Stomach (tissue), 9 donors: Measurements from ENCODE around the gene TNFSF13. TPM values are rescaled to one million over a fixed set of nuclear protein-coding genes. Genes with fewer than 3 reads are reported as not detected.

ENCODE experiments used
- DNase-seq, 2 donors: peaks; one replicate each; pipeline versions ENCODE4 v3.0.0 to v3.0.0-alpha.2; 2013 to 2019
- H3K27ac ChIP-seq, 5 donors: fragments of 200-600 bp in 4 of 5; sonication (generic) in 4 of 5; one replicate each; pipeline ENCODE4 v1.5.1; 2013 to 2019; ENCODE audit warnings: mild to moderate bottlenecking in 1 of 5, moderate library complexity in 1 of 5
- H3K27me3 ChIP-seq, 3 donors: fragments of 200-600 bp; sonication (generic); one replicate each; pipeline ENCODE4 v1.5.1; 2017 to 2019; ENCODE audit warnings: mixed run types in 1 of 3
- H3K36me3 ChIP-seq, 4 donors: fragments of 200-600 bp; sonication (generic); 1 replicate in 3 of 4; 2 replicates in 1 of 4; pipeline ENCODE4 v1.5.1; 2016 to 2019
- H3K4me1 ChIP-seq, 4 donors: fragments of 200-600 bp; sonication (generic); one replicate each; pipeline ENCODE4 v1.5.1; 2016 to 2019
- H3K4me3 ChIP-seq, 4 donors: fragments of 200-600 bp; sonication (generic) in 3 of 4; one replicate each; pipeline ENCODE4 v1.5.1; 2016 to 2019; ENCODE audit warnings: mild to moderate bottlenecking in 1 of 4
- H3K9me3 ChIP-seq, 4 donors: fragments of 200-600 bp; sonication (generic); one replicate each; pipeline ENCODE4 v1.5.1; 2016 to 2019
- EP300 ChIP-seq: sonication (generic); formaldehyde crosslinking; IDR thresholded peaks from one replicate; pipeline ENCODE4 v1.6.1; 2017; ENCODE audit warnings: antibody characterized with exemption
- POLR2A ChIP-seq, 4 donors: fragments of 450-650 bp; IDR thresholded peaks; one replicate each; pipeline ENCODE4 v1.6.1; 2016; ENCODE audit warnings: antibody characterized with exemption in 4 of 4, control low read depth in 2 of 4, mild to moderate bottlenecking in 1 of 4, moderate library complexity in 1 of 4
- POLR2AphosphoS5 ChIP-seq, 3 donors: sonication (generic); formaldehyde crosslinking; IDR thresholded peaks; one replicate each; pipeline ENCODE4 v1.6.1; 2016; ENCODE audit warnings: antibody characterized with exemption in 3 of 3
- WGBS, 5 donors: extraction: QIAGEN DNeasy Blood & Tissue Kit in 3 of 5; methylation state at CpG; one replicate each; pipeline versions ENCODE4 v1.1.5 to v1.1.7; 2013 to 2018; 5-methylcytosine and 5-hydroxymethylcytosine counted together
- intact Hi-C: fragments of 100-400 bp; cut with DNase I; formaldehyde crosslinking; loops from one replicate; pipeline ENCODE4 v1.15.1; 2023; ENCODE audit warnings: low total_unique reads
- polyA plus RNA-seq, 3 donors: library from polyadenylated mRNA; stranded (reverse); fragments of 200-250 nt; gene quantifications; one replicate each; pipeline ENCODE4 v1.2.3, GENCODE V29; 2013
- total RNA-seq, 5 donors: library from RNA; depleted of rRNA; stranded (reverse); fragments of >200 nt; gene quantifications; one replicate each; pipeline versions ENCODE4 v1.1.0 to v1.2.3, GENCODE V29; 2014 to 2016
- TF ChIP-seq, protein P1 (sequence below), 7 experiments: fragments of 450-650 bp in 4 of 7; fragments of 200-600 bp in 3 of 7; sonication (generic) in 3 of 7; IDR thresholded peaks; one replicate each; pipeline ENCODE4 v1.5.1; 2016 to 2019; ENCODE audit warnings: antibody characterized with exemption in 7 of 7, control low read depth in 2 of 7, mild to moderate bottlenecking in 1 of 7
- donor health status: healthy with polysubstance abuse.
- donor health status: Bipolar disorder and iron deficiency.
- donor health status: healthy.

Gene TNFSF13
- total and polyA plus RNA-seq, 8 donors, result 15.6 to 55.4 (median 28.0) TPM

DNA sequence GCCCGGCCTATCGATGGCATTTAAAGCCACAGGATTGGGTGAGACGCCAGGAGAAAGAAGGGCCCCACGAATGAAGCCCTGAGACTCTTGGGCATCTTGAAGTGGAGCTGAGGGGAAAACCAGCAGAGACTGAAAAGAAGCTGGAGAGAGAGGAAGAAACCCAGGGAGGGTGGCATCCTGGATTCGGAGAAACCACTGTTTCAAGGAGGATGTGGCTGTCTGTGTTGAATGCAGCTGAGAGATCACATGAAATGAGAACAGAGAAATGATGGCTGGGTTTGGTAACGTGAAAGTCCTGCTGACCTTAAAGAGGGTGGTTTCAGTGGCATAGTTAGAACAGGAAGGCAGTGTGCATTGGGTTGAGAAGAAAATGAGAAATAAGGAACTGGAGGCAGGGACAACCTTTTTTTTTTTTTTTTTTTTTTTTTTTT is 5.9 kb upstream of the TNFSF13 start:
- TF ChIP-seq EP300 (no peak), POLR2AphosphoS5 (IDR thresholded peaks at IDR 0.05) (no peak), POLR2A (IDR thresholded peaks at IDR 0.05) (no peak)
- TF ChIP-seq, protein P1, sequence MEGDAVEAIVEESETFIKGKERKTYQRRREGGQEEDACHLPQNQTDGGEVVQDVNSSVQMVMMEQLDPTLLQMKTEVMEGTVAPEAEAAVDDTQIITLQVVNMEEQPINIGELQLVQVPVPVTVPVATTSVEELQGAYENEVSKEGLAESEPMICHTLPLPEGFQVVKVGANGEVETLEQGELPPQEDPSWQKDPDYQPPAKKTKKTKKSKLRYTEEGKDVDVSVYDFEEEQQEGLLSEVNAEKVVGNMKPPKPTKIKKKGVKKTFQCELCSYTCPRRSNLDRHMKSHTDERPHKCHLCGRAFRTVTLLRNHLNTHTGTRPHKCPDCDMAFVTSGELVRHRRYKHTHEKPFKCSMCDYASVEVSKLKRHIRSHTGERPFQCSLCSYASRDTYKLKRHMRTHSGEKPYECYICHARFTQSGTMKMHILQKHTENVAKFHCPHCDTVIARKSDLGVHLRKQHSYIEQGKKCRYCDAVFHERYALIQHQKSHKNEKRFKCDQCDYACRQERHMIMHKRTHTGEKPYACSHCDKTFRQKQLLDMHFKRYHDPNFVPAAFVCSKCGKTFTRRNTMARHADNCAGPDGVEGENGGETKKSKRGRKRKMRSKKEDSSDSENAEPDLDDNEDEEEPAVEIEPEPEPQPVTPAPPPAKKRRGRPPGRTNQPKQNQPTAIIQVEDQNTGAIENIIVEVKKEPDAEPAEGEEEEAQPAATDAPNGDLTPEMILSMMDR (IDR thresholded peaks at IDR 0.05), result no peak
- Histone ChIP-seq H3K36me3 (peaks cover 0 to 15% (median 10%) of the 10 kb centered on the region in 4 donors), H3K4me1 (peaks cover 22 to 67% (median 37%) of the 10 kb centered on the region in 4 donors), H3K4me3 (no peak overlapping the region), H3K27me3 (no peaks in the 10 kb centered on the region), H3K9me3 (no peaks in the 10 kb centered on the region), H3K27ac (peak overlapping the region in 3 of 5 donors; percentile 34 to 69 (median 53))
- 76 to 84% (median 80%) methylated on average over 6 of the region's 6 CpGs for WGBS, 5 donors
- DNase-seq, result peak in 1 of 2 donors; percentile 48
- intact Hi-C loops, result loop anchor here (5.0 kb wide), 1 partner anchor 40 kb away; no protein-coding TSS in a partner anchor

DNA sequence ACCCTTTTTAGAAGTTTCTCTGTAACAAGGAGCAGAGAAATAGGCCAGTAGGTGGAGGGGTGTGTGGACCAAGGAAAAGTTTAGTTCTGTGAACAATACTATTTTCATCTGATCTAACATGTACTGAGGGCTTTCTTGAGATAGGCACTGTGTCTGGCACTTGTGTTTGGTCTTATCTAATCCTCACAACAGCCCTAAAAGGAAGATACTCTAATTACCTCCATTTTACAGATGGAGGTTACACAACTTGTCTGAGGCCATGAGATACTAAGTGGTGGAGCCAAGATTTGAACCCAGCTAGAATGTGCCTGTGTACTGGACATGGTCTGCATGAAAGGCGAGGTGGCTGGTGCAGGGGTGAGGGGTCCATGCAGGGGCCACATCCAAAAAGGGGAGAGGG is 5.2 kb upstream of the TNFSF13 start:
- TF ChIP-seq, protein P1 (IDR thresholded peaks at IDR 0.05), result no peak
- TF ChIP-seq POLR2A (IDR thresholded peaks at IDR 0.05), result no peak
- no peaks in the 10 kb centered on the region for H3K27me3 ChIP-seq
- H3K9me3 ChIP-seq, result no peaks in the 10 kb centered on the region
- intact Hi-C loops, result loop anchor here (5.0 kb wide), 1 partner anchor 41 kb away; no protein-coding TSS in a partner anchor
- peaks cover 26 to 68% (median 39%) of the 10 kb centered on the region in 4 donors for H3K4me1 ChIP-seq
- no peak overlapping the region for H3K4me3 ChIP-seq
- no peak for DNase-seq
- peaks cover 0 to 15% (median 10%) of the 10 kb centered on the region in 4 donors for H3K36me3 ChIP-seq
- peak overlapping the region in 2 of 5 donors; percentile 53 to 69 for H3K27ac ChIP-seq
- WGBS, 5 donors, result 83 to 100% (median 94%) methylated on average over 1 of the region's 1 CpG

DNA sequence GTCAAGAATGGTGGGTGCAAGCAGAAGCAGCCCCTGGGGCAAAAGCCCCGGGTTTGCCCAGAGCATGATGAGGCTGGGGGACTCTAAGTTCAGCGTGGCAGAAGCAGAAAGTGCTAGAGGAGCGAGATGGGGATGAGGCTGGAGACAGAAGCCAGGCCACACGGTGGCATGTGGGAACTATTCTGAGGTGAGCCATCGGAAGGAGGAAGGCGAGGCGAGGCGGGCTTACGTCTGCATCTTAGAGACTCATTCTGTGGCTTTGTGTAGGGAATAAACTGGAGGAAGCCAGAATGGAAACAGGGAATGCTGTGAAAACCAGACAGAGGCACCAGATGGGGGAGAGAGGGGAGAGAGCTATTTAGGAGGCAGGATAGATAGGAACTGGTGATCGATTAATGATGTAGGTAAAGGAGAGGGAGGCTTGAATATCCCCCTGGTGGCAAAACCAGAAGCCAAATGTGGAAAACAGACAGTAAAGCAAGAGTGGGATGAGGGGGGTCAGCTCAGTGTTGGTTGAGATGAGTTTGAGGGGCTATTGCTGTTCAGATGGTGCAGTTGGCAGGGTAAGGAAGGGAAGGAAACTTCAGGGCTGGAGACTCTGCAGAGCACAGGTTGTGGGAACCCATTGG is 3.1 kb upstream of the TNFSF13 start:
- intact Hi-C loops, result no loop called here
- Histone ChIP-seq H3K9me3 (no peaks in the 10 kb centered on the region), H3K4me1 (peaks cover 36 to 70% (median 41%) of the 10 kb centered on the region in 4 donors), H3K36me3 (peaks cover 0 to 15% (median 10%) of the 10 kb centered on the region in 4 donors), H3K4me3 (no peak overlapping the region), H3K27ac (no peak overlapping the region), H3K27me3 (no peaks in the 10 kb centered on the region)
- DNase-seq, result no peak
- TF ChIP-seq EP300, result no peak
- TF ChIP-seq POLR2AphosphoS5 (IDR thresholded peaks at IDR 0.05), result no peak
- TF ChIP-seq POLR2A (IDR thresholded peaks at IDR 0.05), result no peak
- TF ChIP-seq, protein P1 (IDR thresholded peaks at IDR 0.05), result no peak
- 70 to 82% (median 76%) methylated on average over 10 of the region's 10 CpGs for WGBS, 5 donors

DNA sequence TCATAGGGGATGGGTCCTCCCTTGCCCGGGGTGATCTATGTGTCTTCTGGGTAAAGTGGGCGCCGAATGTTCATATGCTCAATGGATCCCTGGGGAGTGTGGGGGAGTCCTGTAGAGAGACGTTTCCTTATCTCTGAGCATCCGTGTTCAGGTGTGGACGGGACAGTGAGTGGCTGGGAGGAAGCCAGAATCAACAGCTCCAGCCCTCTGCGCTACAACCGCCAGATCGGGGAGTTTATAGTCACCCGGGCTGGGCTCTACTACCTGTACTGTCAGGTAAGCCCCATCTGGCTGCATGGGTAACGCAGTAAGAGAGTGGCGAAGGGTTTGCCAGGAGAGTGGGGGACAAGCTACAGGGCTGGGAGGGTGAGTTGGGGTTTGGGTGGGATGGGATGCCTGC is 1.9 kb upstream of the TNFSF13 start:
- WGBS, 5 donors, result 46 to 75% (median 62%) methylated on average over 12 of the region's 12 CpGs
- H3K4me1 ChIP-seq, result peaks cover 41 to 71% (median 50%) of the 10 kb centered on the region in 4 donors
- TF ChIP-seq POLR2AphosphoS5 (IDR thresholded peaks at IDR 0.05), result no peak
- TF ChIP-seq, protein P1 (IDR thresholded peaks at IDR 0.05), result no peak
- no peak for TF ChIP-seq POLR2A (IDR thresholded peaks at IDR 0.05)
- TF ChIP-seq EP300, result no peak
- peak overlapping the region in 1 of 4 donors; percentile 99 for H3K4me3 ChIP-seq
- peaks cover 0 to 8% (median 4%) of the 10 kb centered on the region in 4 donors for H3K36me3 ChIP-seq
- no peaks in the 10 kb centered on the region for H3K9me3 ChIP-seq
- intact Hi-C loops, result no loop called here
- H3K27ac ChIP-seq, result peak overlapping the region; percentile 93 to 99 (median 97)
- no peak for DNase-seq
- H3K27me3 ChIP-seq, result no peaks in the 10 kb centered on the region
